ENCODE data around the gene TAAR6.

The TAAR6 gene

GRCh38 chr6:132604635-132605152 is 34.6 kb downstream of the TAAR6 start:
- Mint-ChIP-seq H3K9me3 (no peaks in the 10 kb centered on the region), H3K27me3 (peaks cover 18 to 21% of the 10 kb centered on the region in 2 donors), H3K4me1 (ENCODE audit: low read depth in 2 of 2) (peaks cover 0 to 3% of the 10 kb centered on the region in 2 donors), H3K36me3 (ENCODE audit: insufficient read depth) (no peaks in the 10 kb centered on the region), H3K4me3 (no peak overlapping the region), H3K27ac (no peak overlapping the region)
- ATAC-seq (replicated peaks) (no peak), DNase-seq (no peak)

DNA sequence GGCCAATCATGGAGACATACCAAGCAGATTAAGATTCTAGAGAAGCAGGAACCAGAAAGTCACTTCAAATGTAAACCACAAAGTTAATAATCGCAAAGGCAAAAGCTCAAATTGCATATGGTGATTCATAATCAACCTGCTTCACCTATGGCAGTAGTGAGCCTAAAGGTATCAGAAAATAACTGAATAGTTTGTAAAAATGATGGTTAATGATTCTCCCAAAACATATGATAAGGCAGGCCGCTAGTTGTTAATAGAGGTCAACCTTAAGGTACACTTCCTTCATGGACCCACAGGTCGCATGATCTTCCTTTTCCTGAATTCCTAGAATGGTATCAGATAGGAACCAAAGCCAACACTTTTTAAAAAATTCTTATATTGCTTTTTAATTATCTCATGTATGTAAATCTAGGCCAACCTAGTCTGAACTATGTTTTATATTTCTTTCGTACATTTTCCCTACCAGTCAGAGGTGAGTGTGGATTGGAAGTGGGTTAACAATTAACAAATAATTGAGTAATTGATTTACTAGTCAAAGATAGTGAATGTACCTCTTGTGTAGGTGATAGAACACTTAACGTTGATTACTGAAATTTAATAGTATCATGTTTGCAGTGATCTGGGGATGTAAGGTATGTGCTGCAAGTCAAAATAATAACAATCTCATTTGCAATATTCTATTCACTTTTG is 37.6 kb downstream of the TAAR6 start:
- no peak overlapping the region for H3K4me3 Mint-ChIP-seq
- H3K9me3 Mint-ChIP-seq = no peaks in the 10 kb centered on the region
- H3K27me3 Mint-ChIP-seq = peaks cover 10 to 15% of the 10 kb centered on the region in 2 donors
- peaks cover 5 to 8% of the 10 kb centered on the region in 2 donors for H3K4me1 Mint-ChIP-seq (ENCODE audit: low read depth in 2 of 2)
- no peaks in the 10 kb centered on the region for H3K36me3 Mint-ChIP-seq (ENCODE audit: insufficient read depth)
- H3K27ac Mint-ChIP-seq = no peak overlapping the region
- ATAC-seq (replicated peaks) = no peak
- no peak for DNase-seq

DNA sequence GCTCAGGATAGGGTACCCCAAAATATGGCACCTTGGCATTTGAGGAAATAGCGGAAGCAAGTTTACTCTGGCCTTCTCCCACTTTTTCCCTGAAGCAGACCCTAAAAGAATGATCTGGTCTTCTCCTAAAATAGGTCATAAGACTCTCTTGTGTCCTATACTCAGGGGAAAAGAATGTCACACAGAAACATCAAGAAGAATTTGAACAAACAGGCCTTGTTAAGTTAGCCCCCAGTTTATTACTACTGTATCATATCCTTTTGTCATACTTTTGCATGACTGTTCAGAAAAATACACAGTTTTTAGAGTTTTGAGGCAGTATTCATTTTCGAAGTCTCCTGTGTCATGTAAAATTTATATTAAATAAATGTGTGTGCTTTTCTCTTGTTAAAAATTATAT is 41.5 kb downstream of the TAAR6 start:
- no peaks in the 10 kb centered on the region for H3K36me3 Mint-ChIP-seq (ENCODE audit: insufficient read depth)
- no peak for ATAC-seq (replicated peaks)
- no peak overlapping the region for H3K27ac Mint-ChIP-seq
- no peaks in the 10 kb centered on the region for H3K9me3 Mint-ChIP-seq
- H3K4me3 Mint-ChIP-seq = no peak overlapping the region
- peaks cover 9 to 16% of the 10 kb centered on the region in 2 donors for H3K4me1 Mint-ChIP-seq (ENCODE audit: low read depth in 2 of 2)
- DNase-seq = no peak
- no peaks in the 10 kb centered on the region for H3K27me3 Mint-ChIP-seq

DNA sequence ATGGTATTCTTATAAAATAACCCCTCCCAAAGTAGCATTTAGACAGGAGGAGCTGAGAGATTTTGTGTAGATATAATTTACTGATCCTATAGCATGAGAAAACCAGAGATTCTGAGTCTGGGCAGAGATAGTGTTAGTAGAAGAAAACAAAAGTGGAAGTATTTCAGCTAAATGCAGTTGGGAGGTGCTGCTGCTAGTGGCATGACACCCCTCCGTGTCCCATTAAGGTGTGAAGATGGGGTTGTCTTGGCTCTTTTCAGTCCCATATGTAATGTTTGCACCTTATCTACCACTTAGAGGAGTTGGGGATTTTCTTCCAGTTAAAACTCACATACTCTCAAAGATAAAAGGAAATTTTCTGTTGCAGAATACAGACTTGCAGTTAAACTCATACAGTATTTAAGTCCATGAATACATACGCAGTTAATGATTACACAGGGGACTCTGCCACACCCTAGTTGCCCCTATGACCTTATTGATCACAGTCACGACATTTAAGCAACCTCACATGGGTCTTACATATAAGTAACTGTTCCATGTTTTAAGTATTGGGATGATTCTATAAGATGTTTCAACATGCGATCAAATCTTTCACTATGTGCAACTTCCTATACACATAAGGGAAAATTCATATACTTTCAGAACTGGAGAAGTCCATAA is 42.5 kb downstream of the TAAR6 start:
- peak; percentile 96 for ATAC-seq (replicated peaks)
- Mint-ChIP-seq H3K9me3 (no peaks in the 10 kb centered on the region), H3K4me3 (peak overlapping the region; percentile 33 to 44), H3K36me3 (ENCODE audit: insufficient read depth) (no peaks in the 10 kb centered on the region), H3K27me3 (no peaks in the 10 kb centered on the region), H3K27ac (peak overlapping the region; percentile 22 to 57), H3K4me1 (ENCODE audit: low read depth in 2 of 2) (peaks cover 9 to 16% of the 10 kb centered on the region in 2 donors)
- DNase-seq = no peak

GRCh38 chr6:132614554-132614953 is 44.4 kb downstream of the TAAR6 start:
- DNase-seq (no peak), ATAC-seq (replicated peaks) (no peak)
- H3K27me3 Mint-ChIP-seq = no peaks in the 10 kb centered on the region
- peaks cover 9 to 16% of the 10 kb centered on the region in 2 donors for H3K4me1 Mint-ChIP-seq (ENCODE audit: low read depth in 2 of 2)
- H3K36me3 Mint-ChIP-seq (ENCODE audit: insufficient read depth) = no peaks in the 10 kb centered on the region
- H3K9me3 Mint-ChIP-seq = no peaks in the 10 kb centered on the region
- H3K27ac Mint-ChIP-seq = peak overlapping the region; percentile 81 to 87
- peak overlapping the region; percentile 69 to 75 for H3K4me3 Mint-ChIP-seq

- Mint-ChIP-seq H3K9me3 (no peaks in the 10 kb centered on the region), H3K4me1 (ENCODE audit: low read depth in 2 of 2) (peaks cover 9 to 16% of the 10 kb centered on the region in 2 donors), H3K36me3 (ENCODE audit: insufficient read depth) (no peaks in the 10 kb centered on the region), H3K27ac (no peak overlapping the region), H3K4me3 (no peak overlapping the region), H3K27me3 (no peaks in the 10 kb centered on the region)
- DNase-seq (no peak), ATAC-seq (replicated peaks) (no peak)
Observed at GRCh38 chr6:132616677-132617076, 46.6 kb downstream of the TAAR6 start.
